Measurements from ENCODE around the gene STK26. TPM values are rescaled to one million over a fixed set of nuclear protein-coding genes. Genes with fewer than 3 reads are reported as not detected.
"Not testable (repeated sequence)": the region's sequence is repeated elsewhere in the genome, so short reads cannot be mapped to it uniquely, and the experiment has no call there.

The STK26 gene
- total RNA-seq, 4 donors from 2014 or later = 8.6 to 12.6 (median 11.3) TPM

DNA sequence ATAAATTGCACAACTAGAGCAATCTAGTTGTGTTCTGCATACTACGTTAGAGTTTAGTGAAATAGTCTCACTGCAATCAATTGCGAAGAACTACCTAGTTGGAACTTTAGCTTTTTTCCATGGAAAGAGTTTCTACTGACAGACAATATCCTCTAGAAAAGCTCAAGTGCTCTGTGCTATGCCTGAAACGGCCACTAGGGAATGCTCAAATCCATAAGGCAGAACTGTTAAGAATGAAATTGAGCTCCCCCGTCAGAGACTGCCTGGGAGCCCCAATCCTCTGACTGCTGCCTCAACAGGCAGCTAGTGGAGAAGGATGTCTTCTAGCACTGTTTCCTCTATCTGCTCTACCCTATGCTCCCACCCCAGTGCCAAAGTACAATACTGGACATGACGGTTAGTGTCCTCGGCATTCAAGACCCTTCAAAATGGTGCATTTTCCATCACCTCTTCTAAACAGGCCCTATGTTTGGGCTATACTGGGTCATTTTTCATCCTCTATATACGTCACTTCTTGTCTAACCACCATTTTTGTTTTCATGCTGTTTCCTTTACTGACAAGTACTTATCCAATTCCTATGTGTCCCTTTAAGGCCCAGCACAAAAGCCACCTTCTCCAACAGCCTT lies 69.5 kb downstream of the STK26 start:
- Histone ChIP-seq H3K4me3 (no peak overlapping the region), H3K27ac (no peak overlapping the region), H3K27me3 (no peaks in the 10 kb centered on the region), H3K4me1 (no peaks in the 10 kb centered on the region), H3K9me3 (no peaks in the 10 kb centered on the region), H3K36me3 (no peaks in the 10 kb centered on the region)
- TF ChIP-seq, protein P1, sequence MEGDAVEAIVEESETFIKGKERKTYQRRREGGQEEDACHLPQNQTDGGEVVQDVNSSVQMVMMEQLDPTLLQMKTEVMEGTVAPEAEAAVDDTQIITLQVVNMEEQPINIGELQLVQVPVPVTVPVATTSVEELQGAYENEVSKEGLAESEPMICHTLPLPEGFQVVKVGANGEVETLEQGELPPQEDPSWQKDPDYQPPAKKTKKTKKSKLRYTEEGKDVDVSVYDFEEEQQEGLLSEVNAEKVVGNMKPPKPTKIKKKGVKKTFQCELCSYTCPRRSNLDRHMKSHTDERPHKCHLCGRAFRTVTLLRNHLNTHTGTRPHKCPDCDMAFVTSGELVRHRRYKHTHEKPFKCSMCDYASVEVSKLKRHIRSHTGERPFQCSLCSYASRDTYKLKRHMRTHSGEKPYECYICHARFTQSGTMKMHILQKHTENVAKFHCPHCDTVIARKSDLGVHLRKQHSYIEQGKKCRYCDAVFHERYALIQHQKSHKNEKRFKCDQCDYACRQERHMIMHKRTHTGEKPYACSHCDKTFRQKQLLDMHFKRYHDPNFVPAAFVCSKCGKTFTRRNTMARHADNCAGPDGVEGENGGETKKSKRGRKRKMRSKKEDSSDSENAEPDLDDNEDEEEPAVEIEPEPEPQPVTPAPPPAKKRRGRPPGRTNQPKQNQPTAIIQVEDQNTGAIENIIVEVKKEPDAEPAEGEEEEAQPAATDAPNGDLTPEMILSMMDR (IDR thresholded peaks at IDR 0.05) = peak; percentile 52 to 67
- no peak for TF ChIP-seq EP300 (IDR thresholded peaks at IDR 0.05)
- no peak for TF ChIP-seq POLR2A (IDR thresholded peaks at IDR 0.05)
- no peak for TF ChIP-seq POLR2AphosphoS5 (IDR thresholded peaks at IDR 0.05)
- 43% methylated on average over 7 of the region's 7 CpGs for WGBS
- DNase-seq (ENCODE audit: low spot score in 2 of 2) = no peak

DNA sequence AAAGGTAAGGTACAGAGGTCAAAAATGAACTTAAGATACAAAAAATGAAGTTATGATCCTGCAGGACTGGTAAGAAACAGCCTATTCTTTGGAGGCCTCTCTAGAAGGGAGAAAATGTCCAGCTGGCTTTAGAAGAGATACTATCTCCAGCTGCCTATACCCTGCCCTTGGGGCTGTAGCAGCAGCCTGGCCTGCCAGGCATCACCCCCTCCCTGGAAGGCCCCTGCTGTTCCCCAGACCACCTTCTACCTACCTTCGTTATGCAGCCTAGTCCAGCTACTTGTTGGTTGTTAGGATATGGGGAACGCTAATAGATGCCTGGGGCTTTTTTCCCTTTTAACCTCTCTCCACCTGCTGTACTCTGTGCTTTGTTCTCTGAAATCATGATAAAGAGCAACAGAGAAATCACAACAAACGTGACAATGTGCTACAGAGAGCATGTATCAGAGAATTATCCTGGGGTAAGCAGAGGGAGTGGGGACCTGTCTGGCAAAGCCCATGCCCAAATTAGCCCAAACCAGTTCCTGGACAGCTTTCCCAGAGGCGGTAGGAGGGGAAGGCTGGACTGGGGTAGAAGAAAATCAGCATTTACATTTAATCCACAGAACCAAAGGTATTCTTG lies 70.2 kb downstream of the STK26 start:
- Histone ChIP-seq H3K27ac (no peak overlapping the region), H3K36me3 (no peaks in the 10 kb centered on the region), H3K27me3 (no peaks in the 10 kb centered on the region), H3K9me3 (no peaks in the 10 kb centered on the region), H3K4me1 (no peaks in the 10 kb centered on the region), H3K4me3 (no peak overlapping the region)
- TF ChIP-seq POLR2A (IDR thresholded peaks at IDR 0.05) = no peak
- no peak for TF ChIP-seq EP300 (IDR thresholded peaks at IDR 0.05)
- TF ChIP-seq, protein P1 (IDR thresholded peaks at IDR 0.05) = no peak
- TF ChIP-seq POLR2AphosphoS5 (IDR thresholded peaks at IDR 0.05) = no peak
- WGBS = 52% methylated on average over 4 of the region's 4 CpGs
- no peak for DNase-seq (ENCODE audit: low spot score in 2 of 2)

DNA sequence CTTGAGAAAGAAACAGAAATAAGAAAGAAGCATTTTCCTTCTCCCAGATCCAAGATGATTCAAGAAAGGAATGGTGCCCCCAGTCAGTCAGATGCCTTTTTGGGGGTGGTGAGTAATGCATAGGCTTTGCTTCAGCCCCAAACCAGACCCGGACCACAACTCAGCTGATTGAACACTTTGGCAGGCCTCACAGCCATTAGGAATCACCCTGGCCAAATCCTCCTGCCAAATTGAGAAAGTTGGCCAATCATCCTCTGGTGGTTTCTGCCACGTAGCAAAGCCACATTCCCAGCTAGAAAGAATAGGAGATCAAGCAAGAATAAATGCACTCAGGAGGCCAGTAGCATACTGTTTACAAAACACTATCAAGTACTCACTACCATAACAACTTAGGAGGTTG lies 71.1 kb downstream of the STK26 start:
- Histone ChIP-seq H3K4me3 (no peak overlapping the region), H3K36me3 (no peaks in the 10 kb centered on the region), H3K27ac (no peak overlapping the region), H3K27me3 (no peaks in the 10 kb centered on the region), H3K9me3 (no peaks in the 10 kb centered on the region), H3K4me1 (no peaks in the 10 kb centered on the region)
- no peak for DNase-seq (ENCODE audit: low spot score in 2 of 2)
- 34% methylated on average over 2 of the region's 2 CpGs for WGBS
- TF ChIP-seq EP300 (IDR thresholded peaks at IDR 0.05) (no peak), POLR2AphosphoS5 (IDR thresholded peaks at IDR 0.05) (no peak), POLR2A (IDR thresholded peaks at IDR 0.05) (no peak)
- TF ChIP-seq, protein P1 (IDR thresholded peaks at IDR 0.05) = no peak

DNA sequence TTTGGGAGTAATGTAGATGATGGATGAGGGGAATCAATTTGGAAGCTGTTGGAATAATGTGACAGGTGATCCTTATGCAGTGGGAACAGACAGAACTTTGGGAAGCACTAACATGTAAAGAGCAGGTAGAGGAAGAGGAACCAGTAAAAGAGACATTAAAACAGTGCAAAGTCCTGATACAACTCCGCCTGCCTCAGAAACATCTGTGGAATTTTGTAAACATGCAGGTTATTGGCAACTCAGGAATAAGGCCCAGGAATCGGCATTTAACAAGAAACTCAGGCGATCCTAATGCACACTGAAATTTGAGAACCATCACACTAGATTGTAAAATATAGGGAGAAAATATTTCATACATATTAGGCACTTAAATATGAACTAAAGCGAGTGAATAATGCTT lies 75.6 kb downstream of the STK26 start:
- not testable (repeated sequence) for H3K27me3 ChIP-seq; H3K4me3 ChIP-seq; H3K9me3 ChIP-seq; H3K27ac ChIP-seq; H3K4me1 ChIP-seq; H3K36me3 ChIP-seq; DNase-seq (ENCODE audit: low spot score in 2 of 2)
- WGBS = 65% methylated on average over 4 of the region's 4 CpGs

DNA sequence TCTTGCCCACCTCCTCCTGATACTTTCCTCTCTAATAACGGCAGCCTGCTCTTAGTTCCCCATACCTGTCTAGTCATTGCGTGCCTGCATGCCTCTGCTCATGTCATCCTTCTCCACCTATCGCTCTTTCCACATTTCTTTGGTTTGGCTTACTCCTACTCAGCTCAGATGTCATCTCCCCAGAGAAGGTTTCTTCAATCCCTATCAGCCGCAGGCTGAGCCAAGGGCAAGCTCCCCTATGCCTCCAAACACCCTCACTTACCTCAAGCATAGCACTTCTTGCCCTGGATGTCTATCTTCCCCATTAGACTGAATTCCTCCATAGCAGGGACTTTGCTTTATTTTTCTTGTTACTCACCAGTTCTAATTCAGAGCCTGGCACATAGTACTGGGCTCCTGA lies 78.1 kb downstream of the STK26 start:
- H3K4me1 ChIP-seq = no peaks in the 10 kb centered on the region
- 63% methylated on average over 4 of the region's 4 CpGs for WGBS
- DNase-seq (ENCODE audit: low spot score in 2 of 2) = no peak
- H3K27me3 ChIP-seq = no peaks in the 10 kb centered on the region
- TF ChIP-seq EP300 (IDR thresholded peaks at IDR 0.05) = no peak
- TF ChIP-seq POLR2A (IDR thresholded peaks at IDR 0.05) = no peak
- no peak for TF ChIP-seq POLR2AphosphoS5 (IDR thresholded peaks at IDR 0.05)
- TF ChIP-seq, protein P1 (IDR thresholded peaks at IDR 0.05) = no peak
- H3K9me3 ChIP-seq = no peaks in the 10 kb centered on the region
- no peak overlapping the region for H3K4me3 ChIP-seq
- no peaks in the 10 kb centered on the region for H3K36me3 ChIP-seq
- no peak overlapping the region for H3K27ac ChIP-seq
